HG03460 (cell line): ENCODE results near the gene NT5C3A.
"Not testable (repeated sequence)": the region's sequence is repeated elsewhere in the genome, so short reads cannot be mapped to it uniquely, and the experiment has no call there.

ENCODE experiments used
- ATAC-seq: cut with Tn5 transposase; IDR thresholded peaks from one replicate; pipeline ENCODE4 v1.9.1; 2021; ENCODE audit not compliant: unreplicated experiment

NT5C3A gene

GRCh38 chr7:32988148-32988547 is 74.4 kb downstream of the NT5C3A start:
- peak; percentile 74 for ATAC-seq

- ATAC-seq = not testable (repeated sequence)
These were observed 82.7 kb downstream of the NT5C3A start for GRCh38 chr7:32979902-32980301.

GRCh38 chr7:32979246-32979645 is 83.3 kb downstream of the NT5C3A start:
- ATAC-seq = not testable (repeated sequence)

- not testable (repeated sequence) for ATAC-seq
These were observed 85.4 kb downstream of the NT5C3A start for GRCh38 chr7:32977159-32977558.

GRCh38 chr7:32971967-32972366 is 90.6 kb downstream of the NT5C3A start:
- not testable (repeated sequence) for ATAC-seq

- ATAC-seq = not testable (repeated sequence)
These were observed 95.4 kb downstream of the NT5C3A start for GRCh38 chr7:32967268-32967582.

GRCh38 chr7:32966489-32967267 is 95.9 kb downstream of the NT5C3A start:
- not testable (repeated sequence) for ATAC-seq

- peak; percentile 98 for ATAC-seq
These were observed 98.0 kb downstream of the NT5C3A start for GRCh38 chr7:32964461-32965159.
